NT2/D1 (cell line): Measurements from ENCODE around the gene F11.

Source experiments
- SUZ12 ChIP-seq: IDR thresholded peaks from 2 replicates; pipeline ENCODE4 v1.6.1; 2011; ENCODE audit not compliant: insufficient read length, insufficient read depth; ENCODE audit errors: extremely low read depth
- ZNF274 ChIP-seq: IDR thresholded peaks from 2 replicates; pipeline ENCODE4 v1.6.1; 2011; ENCODE audit warnings: mild to moderate bottlenecking, low read depth, low read length

DNA sequence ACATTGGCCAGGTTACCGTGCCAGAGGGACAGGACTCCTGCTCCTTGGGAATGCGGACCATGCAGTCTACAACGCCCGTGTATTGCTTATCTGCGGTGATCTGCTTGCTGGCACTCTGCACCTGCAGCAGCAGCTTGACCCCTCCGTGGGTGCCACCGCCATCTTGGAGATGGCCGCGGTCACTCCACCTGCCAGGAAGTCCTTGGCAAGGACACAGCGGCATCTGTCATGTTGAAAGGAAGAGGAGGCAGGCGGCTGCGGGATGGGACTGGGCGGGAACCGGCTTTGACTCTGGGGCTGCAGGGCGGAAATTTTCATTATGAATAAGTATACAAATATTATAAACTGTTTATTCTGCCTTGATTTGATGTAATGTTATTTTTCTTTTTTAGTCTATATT is 63.4 kb downstream of the F11 start:
- TF ChIP-seq ZNF274 (no peak), SUZ12 (no peak)
